Astrocyte (in vitro differentiated cells and primary cell): Measurements from ENCODE around the gene MMD.

Source experiments
- CTCF ChIP-seq: IDR thresholded peaks from 2 replicates; pipeline ENCODE4 v1.5.1; 2011; ENCODE audit warnings: low read depth, mild to moderate bottlenecking, inconsistent platforms, low read length, moderate library complexity; ENCODE audit not compliant: insufficient read depth
- EZH2 ChIP-seq: IDR thresholded peaks from 2 replicates; pipeline ENCODE4 v1.6.1; 2012; ENCODE audit warnings: mild to moderate bottlenecking, low read length, inconsistent platforms; ENCODE audit not compliant: insufficient read depth

GRCh38 chr17:55437159-55437605 lies 15.5 kb upstream of the MMD start:
- TF ChIP-seq CTCF (no peak), EZH2 (no peak)
